Hepatocyte (in vitro differentiated cells): ENCODE data around the gene RGL3. TPM values are rescaled to one million over a fixed set of nuclear protein-coding genes. Genes with fewer than 3 reads are reported as not detected.
"Not testable (repeated sequence)": the region's sequence is repeated elsewhere in the genome, so short reads cannot be mapped to it uniquely, and the experiment has no call there.

Source experiments
- DNase-seq: peaks from one replicate; pipeline ENCODE4 v3.0.0-alpha.2; 2016; ENCODE audit warnings: low spot score
- H2AFZ ChIP-seq: fragments of 200-600 bp; sonication (generic); 2 replicates; pipeline ENCODE4 v1.6.0; 2016; ENCODE audit warnings: antibody characterized with exemption, mild to moderate bottlenecking
- H3K27ac ChIP-seq: fragments of 200-600 bp; sonication (generic); 2 replicates; pipeline ENCODE4 v1.5.1; 2016; ENCODE audit warnings: mild to moderate bottlenecking
- H3K27me3 ChIP-seq: fragments of 200-600 bp; sonication (generic); 2 replicates; pipeline ENCODE4 v1.6.1; 2016
- H3K36me3 ChIP-seq: fragments of 200-600 bp; sonication (generic); replicated peaks from 2 replicates; pipeline ENCODE4 v1.5.1; 2016; ENCODE audit warnings: low read depth; ENCODE audit not compliant: insufficient read depth
- H3K4me1 ChIP-seq: fragments of 200-600 bp; sonication (generic); 2 replicates; pipeline ENCODE4 v1.5.1; 2016; ENCODE audit warnings: mild to moderate bottlenecking, moderate library complexity; ENCODE audit not compliant: insufficient read depth
- H3K4me2 ChIP-seq: fragments of 200-600 bp; sonication (generic); 2 replicates; pipeline ENCODE4 v1.6.0; 2016
- H3K4me3 ChIP-seq: fragments of 200-600 bp; sonication (generic); 2 replicates; pipeline ENCODE4 v1.5.1; 2016; ENCODE audit warnings: mild to moderate bottlenecking
- H3K79me2 ChIP-seq: fragments of 200-600 bp; sonication (generic); 2 replicates; pipeline ENCODE4 v1.6.0; 2017; ENCODE audit warnings: mild to moderate bottlenecking
- H3K9me2 ChIP-seq: fragments of 200-600 bp; sonication (generic); replicated peaks from 2 replicates; pipeline ENCODE4 v1.6.0; 2017; ENCODE audit warnings: mild to moderate bottlenecking; ENCODE audit not compliant: insufficient read depth
- H3K9me3 ChIP-seq: fragments of 200-600 bp; sonication (generic); 2 replicates; pipeline ENCODE4 v1.5.1; 2016; ENCODE audit warnings: low read depth, mild to moderate bottlenecking
- H4K20me1 ChIP-seq: fragments of 200-600 bp; sonication (generic); 2 replicates; pipeline ENCODE4 v1.6.0; 2016; ENCODE audit warnings: mild to moderate bottlenecking; ENCODE audit not compliant: insufficient read depth, poor library complexity, severe bottlenecking
- CTCF ChIP-seq: fragments of 200-600 bp; sonication (generic); IDR thresholded peaks from 2 replicates; pipeline ENCODE4 v1.5.1; 2016; ENCODE audit warnings: antibody characterized with exemption, mild to moderate bottlenecking; ENCODE audit not compliant: poor library complexity
- EZH2 ChIP-seq: fragments of 200-600 bp; sonication (generic); IDR thresholded peaks from 2 replicates; pipeline ENCODE4 v1.6.1; 2016; ENCODE audit warnings: antibody characterized with exemption, mild to moderate bottlenecking, borderline replicate concordance
- EZH2phosphoT487 ChIP-seq: fragments of 200-600 bp; sonication (generic); IDR thresholded peaks from one replicate; pipeline ENCODE4 v1.6.1; 2018; ENCODE audit warnings: antibody characterized with exemption, mild to moderate bottlenecking, low read depth, moderate library complexity; ENCODE audit not compliant: unreplicated experiment, severe bottlenecking
- WGBS: methylation state at CpG from one replicate; pipeline ENCODE4 v1.1.6; 2016; ENCODE audit warnings: low lambda C conversion rate; ENCODE audit errors: missing lambda C conversion rate; 5-methylcytosine and 5-hydroxymethylcytosine counted together
- polyA plus RNA-seq: library from polyadenylated mRNA; unstranded; fragments of >200 nt; fragmentation: Nextera tagmentation; extraction: Ambion mirVana; gene quantifications from 2 replicates; pipeline ENCODE4 v1.2.1, GENCODE V29; 2016
- total RNA-seq: library from RNA; depleted of rRNA; stranded (reverse); fragments of >200 nt; gene quantifications from 2 replicates; pipeline ENCODE4 v1.2.3, GENCODE V29; 2014

Gene RGL3
- total and polyA plus RNA-seq, 2 experiments from 2014 or later: 20.6 to 55.6 TPM

- WGBS: 57% methylated on average over 8 of the region's 8 CpGs
- Histone ChIP-seq H3K27me3 (no peaks in the 10 kb centered on the region), H3K4me1 (no peaks in the 10 kb centered on the region), H3K4me3 (no peak overlapping the region), H4K20me1 (no peaks in the 10 kb centered on the region), H3K9me2 (no peaks in the 10 kb centered on the region), H3K9me3 (no peaks in the 10 kb centered on the region), H3K79me2 (no peaks in the 10 kb centered on the region), H3K36me3 (no peaks in the 10 kb centered on the region), H3K27ac (no peak overlapping the region), H2AFZ (no peak overlapping the region), H3K4me2 (no peak overlapping the region)
- no peak for DNase-seq
- TF ChIP-seq EZH2 (no peak), CTCF (no peak), EZH2phosphoT487 (no peak)
These were observed 8.4 kb downstream of the RGL3 start for GRCh38 chr19:11410682-11411081.

- no peak overlapping the region for H3K4me2 ChIP-seq
- no peaks in the 10 kb centered on the region for H3K27me3 ChIP-seq
- no peak overlapping the region for H2AFZ ChIP-seq
- no peaks in the 10 kb centered on the region for H3K79me2 ChIP-seq
- no peaks in the 10 kb centered on the region for H3K4me1 ChIP-seq
- WGBS: 96% methylated on average over 4 of the region's 4 CpGs
- no peak for DNase-seq
- no peaks in the 10 kb centered on the region for H3K9me3 ChIP-seq
- H3K27ac ChIP-seq: no peak overlapping the region
- no peaks in the 10 kb centered on the region for H3K9me2 ChIP-seq
- H4K20me1 ChIP-seq: no peaks in the 10 kb centered on the region
- TF ChIP-seq CTCF (no peak), EZH2phosphoT487 (no peak), EZH2 (no peak)
- H3K36me3 ChIP-seq: no peaks in the 10 kb centered on the region
- H3K4me3 ChIP-seq: no peak overlapping the region
These were observed 10.5 kb downstream of the RGL3 start for GRCh38 chr19:11408591-11408990.

- H3K27ac ChIP-seq, H3K9me2 ChIP-seq, H3K27me3 ChIP-seq, DNase-seq, H4K20me1 ChIP-seq, H3K4me1 ChIP-seq, H3K36me3 ChIP-seq, H2AFZ ChIP-seq, H3K4me2 ChIP-seq, H3K79me2 ChIP-seq, H3K4me3 ChIP-seq, H3K9me3 ChIP-seq: not testable (repeated sequence)
- WGBS: 95% methylated on average over 12 of the region's 12 CpGs
These were observed 12.3 kb downstream of the RGL3 start for GRCh38 chr19:11406703-11407236.

GRCh38 chr19:11405846-11406643 is 13.1 kb downstream of the RGL3 start:
- no peak for DNase-seq
- H3K9me2 ChIP-seq: no peaks in the 10 kb centered on the region
- no peaks in the 10 kb centered on the region for H3K36me3 ChIP-seq
- H2AFZ ChIP-seq: no peak overlapping the region
- H3K4me1 ChIP-seq: no peaks in the 10 kb centered on the region
- no peaks in the 10 kb centered on the region for H3K9me3 ChIP-seq
- WGBS: 89% methylated on average over 24 of the region's 44 CpGs
- TF ChIP-seq CTCF (no peak), EZH2phosphoT487 (no peak), EZH2 (no peak)
- no peaks in the 10 kb centered on the region for H4K20me1 ChIP-seq
- H3K4me3 ChIP-seq: no peak overlapping the region
- no peaks in the 10 kb centered on the region for H3K27me3 ChIP-seq
- H3K4me2 ChIP-seq: no peak overlapping the region
- H3K79me2 ChIP-seq: no peaks in the 10 kb centered on the region
- H3K27ac ChIP-seq: no peak overlapping the region
